Measurements from ENCODE around the gene LYZ.

LYZ gene

GRCh38 chr12:69339999-69340398 is 8.2 kb upstream of the LYZ start:
- DNase-seq, result no peak

GRCh38 chr12:69341328-69341727 is 6.9 kb upstream of the LYZ start:
- no peak for DNase-seq

DNA sequence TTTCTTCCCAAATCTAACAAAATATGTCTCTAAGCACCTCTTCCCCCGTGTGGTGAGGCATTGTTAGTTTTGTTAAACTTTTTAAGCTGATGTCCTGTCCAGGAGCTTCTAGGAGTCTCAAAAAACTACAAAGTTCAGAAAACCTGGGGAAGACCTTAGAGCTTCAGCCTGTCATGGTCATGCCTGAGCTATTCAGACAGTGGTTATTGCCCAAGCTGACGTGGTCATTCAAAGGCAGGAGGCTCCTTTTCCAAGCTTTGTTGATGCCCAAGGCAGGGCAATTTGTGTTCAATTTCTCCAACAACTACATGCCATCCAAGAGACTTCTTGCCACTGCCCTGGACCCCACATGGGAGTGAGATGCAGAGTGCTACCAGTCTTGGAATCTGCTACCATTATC is 5.8 kb upstream of the LYZ start:
- no peak for DNase-seq

DNA sequence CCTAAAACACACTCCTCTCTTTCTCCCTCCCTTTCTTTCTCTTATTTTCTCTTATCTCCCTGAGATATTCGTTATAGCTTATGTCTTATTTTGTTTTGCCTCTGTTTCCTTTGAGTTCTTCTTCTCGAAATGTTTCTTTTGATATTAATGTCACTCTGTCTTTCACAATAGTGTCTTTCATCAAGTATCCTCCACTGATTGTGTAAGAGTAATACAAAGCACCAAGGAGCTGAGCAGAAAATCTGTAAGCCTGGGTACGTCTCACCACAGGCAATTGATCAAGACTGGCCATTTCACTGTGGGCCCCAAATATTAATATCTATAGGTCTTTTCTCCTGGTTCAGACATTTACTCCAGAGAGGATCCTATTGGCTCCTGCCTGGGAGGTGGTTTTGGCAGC is 4.8 kb upstream of the LYZ start:
- DNase-seq, result no peak

- DNase-seq, result no peak
Measured at GRCh38 chr12:69343885-69344612, 4.1 kb upstream of the LYZ start.

- no peak for DNase-seq
Measured at GRCh38 chr12:69345077-69345476, 3.1 kb upstream of the LYZ start.

- no peak for DNase-seq
Measured at GRCh38 chr12:69345742-69346141, 2.4 kb upstream of the LYZ start.

DNA sequence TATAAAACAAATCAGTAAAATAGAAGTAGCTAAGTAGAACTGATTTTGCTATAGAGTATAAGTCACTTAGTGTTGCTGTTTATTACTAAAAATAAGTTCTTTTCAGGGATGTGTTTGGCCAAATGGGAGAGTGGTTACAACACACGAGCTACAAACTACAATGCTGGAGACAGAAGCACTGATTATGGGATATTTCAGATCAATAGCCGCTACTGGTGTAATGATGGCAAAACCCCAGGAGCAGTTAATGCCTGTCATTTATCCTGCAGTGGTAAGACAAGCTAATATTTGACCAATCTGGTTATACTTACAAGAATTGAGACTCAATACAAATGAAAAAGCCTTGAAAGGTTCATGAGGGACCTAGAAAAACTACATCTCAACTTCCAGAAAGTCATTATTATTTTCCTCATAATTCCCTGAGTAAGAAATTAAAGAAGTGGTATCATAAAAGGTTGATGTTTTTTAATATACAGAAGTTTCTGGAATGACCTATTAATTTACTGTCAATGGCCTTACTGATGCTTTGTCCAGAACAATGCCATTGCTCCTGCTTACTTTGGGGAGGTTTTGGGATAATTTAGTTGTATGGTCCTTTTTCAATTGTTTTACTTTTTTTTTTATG is 1.9 kb downstream of the LYZ start:
- no peak for DNase-seq

- no peak for DNase-seq
Measured at GRCh38 chr12:69350777-69351176, 2.6 kb downstream of the LYZ start.

DNA sequence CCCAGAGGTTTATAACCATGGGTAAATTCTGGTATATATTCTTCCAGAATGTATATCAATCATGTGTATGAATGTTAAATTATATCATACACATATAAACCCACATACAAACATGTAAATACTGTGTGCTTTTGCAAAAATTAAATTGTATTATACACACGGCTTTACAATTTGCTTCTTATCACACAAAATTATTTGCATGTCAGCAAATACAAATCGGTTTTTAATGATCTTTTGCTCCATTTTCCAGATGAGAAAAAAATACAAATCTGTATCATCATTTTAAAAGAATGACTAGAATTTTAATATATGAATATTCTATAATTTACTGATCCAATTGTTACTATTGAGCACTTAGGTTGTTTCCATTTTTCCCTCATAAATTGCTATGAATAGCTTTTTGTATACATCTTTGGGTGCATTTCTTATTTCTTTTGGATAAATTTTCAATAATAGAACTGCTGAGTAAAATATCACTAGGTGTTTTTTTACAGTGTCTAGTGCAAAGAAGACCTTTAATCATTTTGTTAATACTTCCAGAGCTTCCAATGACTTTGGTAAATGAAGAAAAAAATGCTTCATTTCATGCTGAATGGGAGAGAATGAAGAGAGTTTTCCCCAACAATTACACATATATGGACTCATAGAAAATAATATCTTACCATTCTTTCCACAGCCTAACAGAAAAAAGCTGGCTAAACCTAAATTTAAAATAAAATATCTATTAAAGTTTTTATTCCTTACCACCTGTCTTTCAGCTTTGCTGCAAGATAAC is 3.5 kb downstream of the LYZ start:
- no peak for DNase-seq

GRCh38 chr12:69352904-69353303 is 4.7 kb downstream of the LYZ start:
- DNase-seq, result no peak

GRCh38 chr12:69354172-69354555 is 6.0 kb downstream of the LYZ start:
- DNase-seq, result no peak

GRCh38 chr12:69354556-69355187 is 6.5 kb downstream of the LYZ start:
- no peak for DNase-seq

- no peak for DNase-seq
Measured at GRCh38 chr12:69355363-69356028, 7.3 kb downstream of the LYZ start.

DNA sequence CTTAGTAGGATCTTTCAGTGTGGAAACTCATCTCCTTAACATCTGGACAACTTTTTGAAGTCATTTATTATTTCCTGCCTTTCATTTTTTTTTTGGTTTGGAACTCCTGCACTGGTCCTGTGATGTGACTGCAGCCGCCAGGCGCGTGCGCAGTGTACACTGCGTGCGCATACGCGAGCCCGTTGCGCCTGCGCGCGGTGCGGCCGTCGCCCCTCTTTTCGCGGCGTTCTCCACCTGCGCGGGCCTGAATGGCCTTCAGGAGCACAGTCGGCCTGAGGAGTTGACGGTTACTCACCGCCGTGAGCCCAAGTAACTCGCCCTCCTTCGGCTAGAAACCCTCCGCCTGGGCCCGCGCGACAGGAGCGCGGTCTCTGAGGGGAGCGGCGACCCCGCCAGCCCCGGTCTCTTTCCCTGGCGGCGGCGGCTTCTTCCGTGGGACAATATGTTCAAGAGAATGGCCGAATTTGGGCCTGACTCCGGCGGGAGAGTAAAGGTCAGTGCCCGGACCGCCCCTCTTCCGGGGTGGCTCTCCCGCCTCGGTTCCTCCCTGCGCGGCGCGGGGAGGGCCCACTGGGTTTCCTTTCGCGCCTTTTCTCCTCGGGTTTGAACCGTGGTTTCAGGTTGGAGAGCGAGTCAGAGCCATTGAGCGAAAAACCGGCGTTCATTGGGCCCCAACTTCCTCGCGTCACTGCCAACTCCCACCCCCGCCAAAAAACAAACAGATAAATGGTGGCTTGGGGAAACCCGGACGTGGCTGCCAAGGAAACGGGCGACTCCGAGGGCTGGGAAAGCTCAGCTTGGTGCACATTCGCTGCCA is 11.6 kb downstream of the LYZ start, which contains the start of gene YEATS4:
TSS of gene YEATS4 (plus strand) at position 213 of the 817 bp plus-strand sequence. CDS start at position 443, 230 bp downstream.
- peak; percentile 86 for DNase-seq

DNA sequence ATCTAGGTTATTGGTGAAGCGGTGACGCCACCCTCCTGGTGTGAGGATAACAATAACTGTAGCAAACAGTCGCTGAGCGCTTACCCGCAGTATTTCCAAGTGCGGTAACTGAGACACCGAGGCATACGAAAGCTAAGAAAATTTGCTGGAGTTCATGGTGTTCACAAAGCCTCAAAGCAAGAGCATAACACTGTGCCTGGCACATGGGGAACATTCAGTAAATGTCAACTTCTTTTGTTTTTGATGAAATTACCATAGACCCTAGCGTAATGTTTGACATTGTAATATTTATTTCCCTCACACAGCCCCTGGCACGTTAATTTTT is 12.1 kb downstream of the LYZ start:
- DNase-seq, result no peak

- DNase-seq, result no peak
Measured at GRCh38 chr12:69366796-69367195, 18.6 kb downstream of the LYZ start.

DNA sequence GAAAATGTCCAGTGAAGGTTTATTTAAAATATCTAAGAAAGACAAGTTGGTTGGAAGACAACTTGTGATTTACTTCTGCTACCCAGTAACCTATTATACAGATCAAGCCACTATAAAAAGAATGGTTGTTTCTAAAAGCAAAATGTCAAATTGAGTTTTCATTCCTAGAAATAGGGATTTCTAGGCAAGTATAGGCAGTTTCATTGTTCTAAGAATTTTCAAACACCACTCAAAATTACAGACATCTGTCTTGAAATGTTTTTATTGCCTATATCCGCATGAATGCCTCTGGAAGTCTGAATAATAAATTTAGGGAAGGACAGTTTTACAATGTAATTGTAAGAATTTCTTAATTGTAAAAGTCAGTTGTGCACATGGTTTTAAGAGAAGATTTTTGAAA is 20.0 kb downstream of the LYZ start:
- no peak for DNase-seq

DNA sequence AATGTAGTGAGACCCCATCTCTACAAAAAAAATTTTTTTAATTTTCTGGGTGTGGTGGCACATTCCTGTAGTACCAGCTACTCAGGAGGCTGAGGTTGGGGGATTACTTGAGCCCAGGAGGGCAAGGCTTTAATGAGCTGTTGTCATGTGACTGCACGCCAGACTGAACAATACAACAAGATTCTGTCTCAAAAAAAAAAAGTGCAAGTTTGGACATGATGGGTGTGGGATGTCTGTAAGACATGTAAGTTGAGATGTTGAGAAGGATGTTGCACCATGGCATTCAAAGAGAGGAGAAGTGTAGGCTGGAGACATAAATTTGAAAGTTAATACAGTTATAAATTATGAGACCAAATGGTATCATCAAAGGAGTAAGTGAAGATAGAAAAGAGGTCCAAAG is 34.9 kb downstream of the LYZ start:
- DNase-seq, result no peak

GRCh38 chr12:69385038-69385437 is 36.9 kb downstream of the LYZ start:
- DNase-seq, result no peak

DNA sequence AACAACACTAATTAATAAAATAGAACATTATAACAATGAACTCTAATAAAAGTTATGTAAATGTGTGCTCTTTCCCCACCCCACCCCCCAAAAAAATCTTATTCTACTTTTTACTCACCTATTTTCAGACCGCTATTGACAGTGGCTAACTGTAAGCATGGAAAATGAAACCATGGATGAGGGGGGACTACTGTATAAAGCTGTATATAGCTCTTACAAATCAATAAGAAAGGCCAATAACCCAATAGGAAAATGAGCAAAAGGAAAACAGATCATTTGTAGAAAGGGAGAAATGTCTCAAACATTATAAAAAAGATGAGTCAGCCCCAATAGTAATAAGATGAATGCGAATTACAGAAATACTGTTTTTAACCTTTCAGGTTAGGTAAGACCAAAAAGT is 38.7 kb downstream of the LYZ start:
- DNase-seq, result no peak

DNA sequence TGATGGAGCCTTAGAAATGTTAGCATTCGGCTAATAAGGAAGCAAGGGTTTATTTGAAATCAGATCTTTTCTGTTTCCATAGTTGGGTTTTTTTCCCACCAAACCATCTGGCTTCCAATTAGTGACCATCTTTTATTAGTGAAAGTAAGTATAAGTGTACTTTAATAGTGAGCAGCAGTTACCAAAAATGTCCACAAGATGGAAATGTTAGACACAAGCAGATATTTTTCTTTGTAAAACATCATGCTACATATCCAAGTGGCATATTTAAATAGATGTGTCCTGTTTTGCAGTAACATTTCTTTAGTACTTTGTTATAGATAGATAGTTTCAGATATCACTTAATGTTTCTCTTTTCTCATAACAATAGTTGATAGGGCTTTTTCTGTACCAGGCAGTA is 40.2 kb downstream of the LYZ start:
- no peak for DNase-seq
